Measurements from ENCODE around the gene PHF13.

The PHF13 gene

GRCh38 chr1:6601923-6602668 is 11.4 kb upstream of the PHF13 start:
- DNase-seq (ENCODE audit: low spot score): peak; percentile 20

DNA sequence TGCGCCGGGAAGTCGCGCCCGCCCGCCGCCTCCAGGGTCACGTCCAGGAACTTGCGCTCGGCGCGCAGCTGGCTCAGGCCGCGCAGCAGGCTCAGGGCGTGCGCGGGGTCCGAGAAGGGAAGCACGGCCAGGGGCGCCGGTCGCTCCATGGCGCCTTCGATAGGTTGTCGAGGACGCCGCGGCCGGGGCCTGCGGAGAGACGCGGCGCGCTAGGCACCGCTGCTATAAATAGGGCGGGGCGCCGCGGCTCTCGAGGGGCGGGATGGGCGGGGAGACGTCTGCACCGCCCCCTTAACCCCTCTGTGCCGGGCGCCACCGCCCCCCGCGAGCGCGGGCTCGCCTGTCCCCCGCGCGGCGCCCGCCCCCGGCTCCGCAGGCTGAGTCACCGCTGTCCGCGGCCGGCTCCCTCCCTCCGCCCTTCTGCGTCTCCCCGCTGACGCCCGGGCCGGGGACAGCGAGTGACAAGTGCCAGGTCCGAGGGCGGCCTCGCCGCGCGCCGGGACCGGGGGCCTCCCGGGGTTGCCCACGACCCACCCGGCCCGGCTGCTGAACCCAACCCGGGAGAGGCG is 10.8 kb upstream of the PHF13 start, which contains the start of gene KLHL21:
Gene KLHL21, minus strand, starts transcription at position 201 of the 569 bp plus-strand sequence. Its CDS starts 52 bp downstream, at position 149.
- peak; percentile 81 for DNase-seq (ENCODE audit: low spot score)

- peak; percentile 68 for DNase-seq (ENCODE audit: low spot score)
Observed at GRCh38 chr1:6603238-6603914, 10.2 kb upstream of the PHF13 start.

DNA sequence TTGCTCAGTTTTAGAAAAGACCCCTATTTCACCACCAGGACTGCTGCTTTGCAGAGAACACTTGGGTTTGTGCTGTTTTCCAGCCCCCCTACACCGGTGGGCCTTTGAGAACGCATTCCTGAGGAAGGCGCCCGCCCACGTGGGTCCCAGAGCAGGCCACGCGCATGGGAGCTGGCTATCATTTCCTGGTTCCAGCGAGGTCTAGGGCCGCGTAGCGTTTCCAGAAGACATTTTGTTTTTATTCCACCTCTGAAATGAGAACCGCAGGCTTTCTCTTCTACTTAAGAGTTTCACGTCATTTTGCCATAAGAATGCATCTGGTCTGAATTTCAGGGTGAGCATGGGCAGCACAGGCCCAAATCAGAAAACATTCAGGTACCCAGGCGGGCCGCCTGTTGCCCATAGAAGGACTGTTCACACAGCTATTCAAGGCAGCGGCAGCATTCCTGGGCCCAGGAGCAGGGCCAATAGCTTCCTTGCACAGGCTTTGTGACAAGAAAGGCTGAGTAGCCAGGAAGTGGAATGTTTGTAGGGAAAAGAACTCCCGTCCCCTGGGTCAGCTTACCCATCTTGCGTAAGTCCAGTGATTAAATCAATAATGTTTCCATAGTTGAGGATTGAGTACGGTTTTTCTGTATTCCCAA is 9.5 kb upstream of the PHF13 start:
- peak; percentile 71 for DNase-seq (ENCODE audit: low spot score)

- DNase-seq (ENCODE audit: low spot score): peak; percentile 36
Observed at GRCh38 chr1:6612641-6613360, 730 bp upstream of the PHF13 start.

GRCh38 chr1:6614019-6614928 is 743 bp downstream of the PHF13 start:
- no peak for DNase-seq (ENCODE audit: low spot score)

DNA sequence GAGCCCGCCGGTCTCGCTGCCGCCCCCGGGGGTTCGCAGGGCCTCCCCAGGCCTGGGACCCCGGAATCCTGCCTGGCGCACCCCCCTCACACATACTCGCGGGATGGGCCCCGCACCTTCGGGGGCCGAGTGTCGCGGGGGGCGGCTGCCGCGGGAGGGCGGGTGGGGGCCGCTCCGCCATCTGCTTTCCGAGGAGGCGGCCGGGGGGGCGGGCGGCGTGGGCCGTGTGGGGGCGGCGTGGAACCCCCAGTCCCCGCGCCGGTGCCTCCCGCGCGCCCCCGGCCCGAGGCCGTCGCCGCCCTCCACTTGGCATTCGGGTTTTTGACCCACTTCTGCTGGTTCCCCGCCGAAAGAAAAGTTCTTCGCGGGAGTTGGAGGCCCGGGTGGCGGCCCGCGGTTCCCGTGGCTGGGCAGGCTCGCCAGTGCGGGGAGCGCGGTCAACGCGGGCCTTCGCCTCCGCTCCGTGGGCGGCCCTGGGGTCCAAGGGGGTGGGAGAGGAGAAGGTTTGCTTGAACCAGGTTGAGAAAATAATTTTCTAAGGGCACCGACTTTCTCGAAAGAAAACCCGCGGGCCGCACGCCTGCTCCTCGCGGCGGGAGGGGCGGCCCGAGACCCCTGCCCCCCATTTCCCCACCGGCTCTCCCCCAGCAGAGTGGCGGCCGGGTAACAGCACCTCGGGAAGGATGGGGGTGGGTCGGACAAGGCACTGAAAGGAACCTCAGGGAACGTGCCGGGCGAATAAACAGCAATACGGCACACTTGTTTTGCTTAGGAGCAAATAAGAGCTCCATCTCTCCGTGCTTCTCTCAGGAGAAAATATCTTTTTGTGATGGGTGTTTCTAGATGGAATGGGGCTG is 1.6 kb downstream of the PHF13 start:
- no peak for DNase-seq (ENCODE audit: low spot score)

- DNase-seq (ENCODE audit: low spot score): no peak
Observed at GRCh38 chr1:6619045-6619444, 5.5 kb downstream of the PHF13 start.

DNA sequence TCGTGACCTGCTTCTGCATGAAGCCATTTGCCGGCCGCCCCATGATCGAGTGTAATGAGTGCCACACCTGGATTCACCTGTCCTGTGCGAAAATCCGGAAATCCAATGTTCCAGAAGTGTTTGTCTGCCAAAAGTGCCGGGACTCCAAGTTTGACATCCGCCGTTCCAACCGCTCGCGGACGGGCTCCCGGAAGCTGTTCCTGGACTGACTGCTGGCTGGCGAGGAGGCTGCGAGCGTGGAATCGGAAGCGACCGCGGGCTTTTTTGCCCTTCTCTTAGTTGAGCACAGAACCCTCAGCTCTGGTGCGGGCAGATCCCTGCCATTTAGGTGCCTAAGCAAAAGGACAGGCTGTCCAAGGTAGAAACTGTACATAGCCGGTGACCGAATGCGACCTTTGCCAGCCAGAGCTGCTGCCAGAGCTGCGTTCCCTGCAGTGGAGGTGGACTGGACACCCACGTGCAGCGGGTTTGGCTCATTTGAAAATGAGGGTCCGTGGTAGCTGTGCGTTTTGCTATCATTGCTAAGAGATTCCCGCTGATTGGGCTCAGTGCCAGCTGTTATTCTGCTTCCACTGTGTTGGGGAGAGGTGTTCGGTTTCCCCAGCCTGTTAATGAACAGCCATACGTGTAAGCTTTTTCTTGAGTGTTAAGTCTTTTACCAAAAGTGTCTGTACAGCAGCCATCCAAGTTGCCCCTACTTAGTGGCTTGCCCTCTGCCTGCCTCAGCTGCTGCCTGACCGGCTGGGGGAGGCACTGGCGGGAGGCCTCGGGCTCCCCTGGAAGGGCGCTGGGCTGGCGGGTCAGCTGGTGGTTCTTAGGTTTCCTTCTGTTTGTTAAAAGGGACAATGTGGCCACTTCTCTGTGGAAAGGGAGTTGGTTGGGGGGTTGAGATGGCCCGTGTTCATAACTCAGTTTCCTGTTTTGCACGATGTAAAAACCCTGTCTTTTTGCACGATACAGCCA is 8.2 kb downstream of the PHF13 start:
- no peak for DNase-seq (ENCODE audit: low spot score)

DNA sequence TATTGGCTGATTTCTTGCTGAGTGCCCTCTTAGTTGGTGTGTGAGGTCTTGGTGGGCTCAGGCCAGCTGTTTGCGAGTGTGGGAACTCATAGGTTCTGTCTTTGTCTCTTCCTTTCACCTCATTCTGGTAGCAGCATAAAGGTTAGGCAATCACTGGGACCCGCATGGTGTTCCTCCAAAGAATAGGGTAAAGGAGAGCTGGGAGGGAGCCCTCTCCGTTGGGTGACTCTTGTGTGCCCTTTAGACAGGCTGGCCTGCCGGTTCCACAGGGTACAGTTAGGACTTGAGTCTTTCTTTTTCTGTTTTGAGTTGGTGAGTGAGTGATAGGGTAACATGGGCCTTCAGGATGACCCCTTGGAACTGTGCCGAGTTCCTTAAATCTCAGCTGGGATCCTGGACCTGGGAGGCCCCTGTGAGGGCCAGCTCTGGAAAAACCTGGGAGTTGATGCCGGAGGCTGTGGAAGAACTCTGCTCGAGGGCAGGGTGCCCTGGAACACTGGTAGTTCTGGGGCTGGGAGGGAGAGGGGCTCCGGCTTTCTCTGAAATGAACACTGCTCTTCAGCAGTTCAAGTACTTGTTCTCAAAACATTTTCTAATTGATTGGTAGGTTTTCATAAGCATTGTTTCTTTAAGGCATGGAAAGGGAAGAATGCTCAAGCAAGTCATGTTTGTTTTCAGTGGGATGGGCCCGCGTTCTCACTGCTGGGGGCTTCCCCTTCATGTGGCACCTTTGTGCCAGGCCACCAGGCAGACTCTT is 9.0 kb downstream of the PHF13 start:
- no peak for DNase-seq (ENCODE audit: low spot score)

DNA sequence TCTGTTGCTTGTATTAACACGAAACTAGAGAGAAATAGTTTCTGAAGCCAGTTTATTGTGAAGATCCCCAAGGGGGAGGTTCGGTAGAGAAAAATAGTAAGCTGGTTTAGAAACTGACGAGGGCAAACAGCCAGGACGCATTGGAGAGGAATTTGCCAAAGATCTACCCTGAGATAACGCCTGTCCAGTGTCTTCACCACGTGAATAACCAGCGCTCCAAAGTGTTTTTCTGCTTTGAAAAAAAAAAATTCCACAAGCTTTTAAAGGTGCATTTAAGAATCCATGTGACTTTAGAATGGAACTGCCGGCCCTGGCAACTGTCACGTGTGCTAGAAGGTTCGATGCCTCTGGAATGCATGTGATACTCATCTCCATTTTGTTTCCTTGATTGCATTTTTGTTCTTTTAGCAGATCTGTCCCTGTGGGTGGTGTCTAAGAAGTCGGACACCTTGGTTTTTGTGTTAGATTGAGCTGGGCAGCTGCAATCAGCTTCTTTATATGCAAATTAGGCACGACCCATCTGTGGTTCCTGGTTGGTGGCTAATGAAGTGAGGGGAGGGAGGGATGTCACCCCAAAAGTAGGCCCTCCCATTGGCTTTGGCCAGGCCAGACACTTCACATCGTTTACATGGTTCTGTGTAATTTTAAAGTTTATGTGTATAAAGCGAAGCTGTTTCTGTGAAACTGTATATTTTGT is 9.9 kb downstream of the PHF13 start:
- no peak for DNase-seq (ENCODE audit: low spot score)

DNA sequence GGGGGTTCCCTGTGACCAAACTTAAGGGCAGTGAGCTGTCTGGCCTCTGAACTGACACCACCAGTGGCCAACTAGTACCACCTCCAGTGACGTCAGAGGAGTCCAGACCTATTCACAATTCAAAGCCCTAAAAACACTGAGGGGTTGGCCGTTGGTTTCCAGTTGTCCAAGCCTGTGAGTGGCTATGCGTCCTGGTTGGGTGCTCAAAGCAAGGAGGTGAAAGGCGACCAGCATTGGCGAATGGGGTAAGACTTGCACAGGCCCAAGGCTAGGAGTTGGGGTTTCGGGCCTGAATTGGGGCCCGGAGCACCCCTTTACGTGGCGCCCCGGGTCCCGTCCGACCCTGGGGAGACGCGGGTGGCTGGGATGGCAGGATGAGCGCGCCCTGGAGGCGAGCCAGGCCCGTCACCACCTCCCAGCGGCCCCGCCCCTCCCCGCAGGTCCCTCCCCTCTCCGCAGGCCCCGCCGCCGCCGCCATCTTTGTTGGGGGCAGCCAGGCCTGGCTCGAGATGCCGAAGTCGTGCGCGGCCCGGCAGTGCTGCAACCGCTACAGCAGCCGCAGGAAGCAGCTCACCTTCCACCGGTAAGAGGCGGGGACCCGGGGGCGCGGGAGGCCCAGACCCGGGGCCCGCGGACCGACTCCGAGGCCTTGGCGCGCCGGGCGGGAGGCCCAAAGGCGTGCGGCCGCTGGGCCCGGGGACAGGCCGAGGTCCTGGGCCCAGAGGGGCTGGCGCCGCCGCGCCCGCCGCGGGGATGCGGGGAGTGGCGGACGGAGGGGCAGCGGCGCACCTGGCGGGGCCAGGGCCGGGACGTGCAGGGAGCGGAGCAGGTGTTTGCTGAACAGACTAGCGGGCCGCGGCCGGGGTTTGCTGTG is 11.4 kb downstream of the PHF13 start, which contains the start of gene THAP3:
Gene THAP3, plus strand, starts transcription at position 159 of the 874 bp plus-strand sequence. Its CDS starts 351 bp downstream, at position 510.
- DNase-seq (ENCODE audit: low spot score): peak; percentile 73

- DNase-seq (ENCODE audit: low spot score): no peak
Observed at GRCh38 chr1:6625584-6626149, 12.1 kb downstream of the PHF13 start.

GRCh38 chr1:6627031-6627430 is 13.5 kb downstream of the PHF13 start:
- DNase-seq (ENCODE audit: low spot score): no peak

GRCh38 chr1:6627841-6628545 is 14.5 kb downstream of the PHF13 start:
- DNase-seq (ENCODE audit: low spot score): no peak

All from SK-N-DZ (cell line).